Smooth muscle cell (in vitro differentiated cells): Measurements from ENCODE around the gene CFAP20. TPM values are rescaled to one million over a fixed set of nuclear protein-coding genes. Genes with fewer than 3 reads are reported as not detected.

Experiments used
- DNase-seq: peaks from one replicate; lab custom pipeline; 2025; ENCODE audit not compliant: unreplicated experiment; lab: John Stamatoyannopoulos, UW
- H2AFZ ChIP-seq: fragments of 200-600 bp; sonication (generic); 2 replicates; pipeline ENCODE4 v1.6.0; 2016; ENCODE audit warnings: antibody characterized with exemption, low read depth, mild to moderate bottlenecking
- H3F3A ChIP-seq: fragments of 200-600 bp; sonication (generic); 2 replicates; pipeline ENCODE4 v1.6.0; 2017; ENCODE audit warnings: antibody characterized with exemption, low read depth
- H3K27ac ChIP-seq: fragments of 200-600 bp; sonication (generic); 2 replicates; pipeline ENCODE4 v1.5.1; 2016; ENCODE audit warnings: low read depth, mild to moderate bottlenecking
- H3K27me3 ChIP-seq: fragments of 200-600 bp; sonication (generic); 2 replicates; pipeline ENCODE4 v1.6.1; 2016; ENCODE audit warnings: low read depth, mild to moderate bottlenecking
- H3K36me3 ChIP-seq: fragments of 200-600 bp; sonication (generic); 2 replicates; pipeline ENCODE4 v1.5.1; 2016; ENCODE audit warnings: low read depth
- H3K4me1 ChIP-seq: fragments of 200-600 bp; sonication (generic); 2 replicates; pipeline ENCODE4 v1.5.1; 2016; ENCODE audit warnings: low read depth
- H3K4me2 ChIP-seq: fragments of 200-600 bp; sonication (generic); 2 replicates; pipeline ENCODE4 v1.6.0; 2016; ENCODE audit warnings: mild to moderate bottlenecking
- H3K4me3 ChIP-seq: fragments of 200-600 bp; sonication (generic); 2 replicates; pipeline ENCODE4 v1.5.1; 2016; ENCODE audit warnings: mild to moderate bottlenecking
- H3K79me2 ChIP-seq: fragments of 200-600 bp; sonication (generic); 2 replicates; pipeline ENCODE4 v1.6.0; 2016; ENCODE audit warnings: low read depth, mild to moderate bottlenecking
- H3K9ac ChIP-seq: fragments of 200-600 bp; sonication (generic); 2 replicates; pipeline ENCODE4 v1.6.0; 2016; ENCODE audit warnings: low read depth
- H3K9me3 ChIP-seq: fragments of 200-600 bp; sonication (generic); replicated peaks from 2 replicates; pipeline ENCODE4 v1.5.1; 2016; ENCODE audit warnings: low read depth
- H4K20me1 ChIP-seq: fragments of 200-600 bp; sonication (generic); 2 replicates; pipeline ENCODE4 v1.6.0; 2016; ENCODE audit warnings: low read depth
- CTCF ChIP-seq: fragments of 200-600 bp; sonication (generic); IDR thresholded peaks from 2 replicates; pipeline ENCODE4 v1.5.1; 2017; ENCODE audit warnings: borderline replicate concordance, mild to moderate bottlenecking, antibody characterized with exemption; ENCODE audit not compliant: insufficient read depth, poor library complexity, severe bottlenecking
- WGBS: methylation state at CpG from one replicate; pipeline ENCODE4 v1.1.7; 2016; ENCODE audit warnings: low lambda C conversion rate; 5-methylcytosine and 5-hydroxymethylcytosine counted together
- polyA plus RNA-seq: library from polyadenylated mRNA; unstranded; fragments of >200 nt; fragmentation: Nextera tagmentation; extraction: Ambion mirVana; gene quantifications from 2 replicates; pipeline ENCODE4 v1.2.1, GENCODE V29; 2016
- total RNA-seq: library from RNA; depleted of rRNA; stranded (reverse); fragments of >200 nt; gene quantifications from 2 replicates; pipeline ENCODE4 v1.2.3, GENCODE V29; 2014

The CFAP20 gene
- total and polyA plus RNA-seq, 2 experiments from 2014 or later: 55.1 to 96.1 TPM

- H3K9ac ChIP-seq: no peak overlapping the region
- no peaks in the 10 kb centered on the region for H3F3A ChIP-seq
- no peak overlapping the region for H3K4me3 ChIP-seq
- no peak for DNase-seq
- no peak overlapping the region for H3K4me2 ChIP-seq
- H3K27me3 ChIP-seq: no peaks in the 10 kb centered on the region
- H3K27ac ChIP-seq: no peak overlapping the region
- no peaks in the 10 kb centered on the region for H3K9me3 ChIP-seq
- no peaks in the 10 kb centered on the region for H3K4me1 ChIP-seq
- H2AFZ ChIP-seq: no peak overlapping the region
- H3K79me2 ChIP-seq: no peaks in the 10 kb centered on the region
- no peak for TF ChIP-seq CTCF
- WGBS: 93% methylated on average over 2 of the region's 2 CpGs
- H3K36me3 ChIP-seq: peaks cover 12% of the 10 kb centered on the region
- H4K20me1 ChIP-seq: no peaks in the 10 kb centered on the region
These were observed 19.3 kb downstream of the CFAP20 start for GRCh38 chr16:58109881-58110280.

- no peaks in the 10 kb centered on the region for H3K9me3 ChIP-seq
- no peak overlapping the region for H3K4me2 ChIP-seq
- H3K27me3 ChIP-seq: no peaks in the 10 kb centered on the region
- H2AFZ ChIP-seq: no peak overlapping the region
- no peak overlapping the region for H3K27ac ChIP-seq
- H3F3A ChIP-seq: no peaks in the 10 kb centered on the region
- H3K4me3 ChIP-seq: no peak overlapping the region
- no peaks in the 10 kb centered on the region for H4K20me1 ChIP-seq
- no peak for TF ChIP-seq CTCF
- DNase-seq: no peak
- H3K79me2 ChIP-seq: no peaks in the 10 kb centered on the region
- H3K9ac ChIP-seq: no peak overlapping the region
- H3K4me1 ChIP-seq: no peaks in the 10 kb centered on the region
- H3K36me3 ChIP-seq: peaks cover 6% of the 10 kb centered on the region
- WGBS: 91% methylated on average over 8 of the region's 8 CpGs
These were observed 19.9 kb downstream of the CFAP20 start for GRCh38 chr16:58109330-58109729.

GRCh38 chr16:58107709-58108108 lies 21.5 kb downstream of the CFAP20 start:
- no peaks in the 10 kb centered on the region for H3F3A ChIP-seq
- H3K9ac ChIP-seq: no peak overlapping the region
- no peak for DNase-seq
- no peak for TF ChIP-seq CTCF
- no peak overlapping the region for H3K27ac ChIP-seq
- no peaks in the 10 kb centered on the region for H3K36me3 ChIP-seq
- no peak overlapping the region for H3K4me3 ChIP-seq
- no peaks in the 10 kb centered on the region for H3K27me3 ChIP-seq
- H2AFZ ChIP-seq: no peak overlapping the region
- no peaks in the 10 kb centered on the region for H3K9me3 ChIP-seq
- no peaks in the 10 kb centered on the region for H3K79me2 ChIP-seq
- no peaks in the 10 kb centered on the region for H3K4me1 ChIP-seq
- no peaks in the 10 kb centered on the region for H4K20me1 ChIP-seq
- 81% methylated on average over 2 of the region's 2 CpGs for WGBS
- H3K4me2 ChIP-seq: no peak overlapping the region

- no peak overlapping the region for H3K9ac ChIP-seq
- TF ChIP-seq CTCF: no peak
- no peak overlapping the region for H3K4me3 ChIP-seq
- no peaks in the 10 kb centered on the region for H3K79me2 ChIP-seq
- H3K36me3 ChIP-seq: no peaks in the 10 kb centered on the region
- no peak overlapping the region for H2AFZ ChIP-seq
- H3K4me1 ChIP-seq: no peaks in the 10 kb centered on the region
- H3K4me2 ChIP-seq: no peak overlapping the region
- H3F3A ChIP-seq: no peaks in the 10 kb centered on the region
- no peak for DNase-seq
- WGBS: 69% methylated on average over 2 of the region's 2 CpGs
- H3K27me3 ChIP-seq: no peaks in the 10 kb centered on the region
- no peaks in the 10 kb centered on the region for H3K9me3 ChIP-seq
- no peaks in the 10 kb centered on the region for H4K20me1 ChIP-seq
- no peak overlapping the region for H3K27ac ChIP-seq
These were observed 22.0 kb downstream of the CFAP20 start for GRCh38 chr16:58107228-58107627.
